Peyer's patch (tissue), 4 donors: Measurements from ENCODE around the gene DOCK4. TPM values are rescaled to one million over a fixed set of nuclear protein-coding genes. Genes with fewer than 3 reads are reported as not detected.

Experiments
- DNase-seq, 3 donors: peaks; one replicate each; pipeline ENCODE4 v3.0.0-alpha.2; 2017 to 2019
- H3K27ac ChIP-seq, 4 donors: fragments of 200-600 bp; sonication (generic); one replicate each; pipeline ENCODE4 v1.5.1; 2016 to 2019
- H3K27me3 ChIP-seq, 2 donors: fragments of 200-600 bp; sonication (generic); one replicate each; pipeline ENCODE4 v1.5.1; 2019
- H3K36me3 ChIP-seq, 3 donors: fragments of 200-600 bp; sonication (generic); one replicate each; pipeline ENCODE4 v1.5.1; 2016 to 2019
- H3K4me1 ChIP-seq, 4 donors: fragments of 200-600 bp; sonication (generic); one replicate each; pipeline ENCODE4 v1.5.1; 2016 to 2019
- H3K4me3 ChIP-seq, 4 donors: fragments of 200-600 bp; sonication (generic); 1 replicate in 3 of 4; 2 replicates in 1 of 4; pipeline ENCODE4 v1.5.1; 2016 to 2019; ENCODE audit warnings: mild to moderate bottlenecking in 1 of 4
- H3K9me3 ChIP-seq, 4 donors: fragments of 200-600 bp; sonication (generic); one replicate each; pipeline ENCODE4 v1.5.1; 2016 to 2019; ENCODE audit warnings: mild to moderate bottlenecking in 1 of 4
- POLR2A ChIP-seq, 2 donors: fragments of 450-650 bp; IDR thresholded peaks; one replicate each; pipeline ENCODE4 v1.5.1; 2017; ENCODE audit warnings: antibody characterized with exemption in 2 of 2, mild to moderate bottlenecking in 2 of 2, moderate library complexity in 2 of 2
- total RNA-seq, 4 donors: library from RNA; depleted of rRNA; stranded (reverse); fragments of >200 nt; gene quantifications; one replicate each; pipeline ENCODE4 v1.1.0, GENCODE V29; 2016
- TF ChIP-seq, protein P1 (sequence below), 6 experiments: fragments of 450-650 bp in 4 of 6; fragments of 200-600 bp in 2 of 6; sonication (generic) in 1 of 6; IDR thresholded peaks; one replicate each; pipeline ENCODE4 v1.5.1; 2017 to 2019; ENCODE audit warnings: antibody characterized with exemption in 6 of 6, mild to moderate bottlenecking in 3 of 6, moderate library complexity in 1 of 6

DOCK4 gene
- total RNA-seq, 4 donors from 2014 or later, result 5.1 to 52.8 (median 15.5) TPM

DNA sequence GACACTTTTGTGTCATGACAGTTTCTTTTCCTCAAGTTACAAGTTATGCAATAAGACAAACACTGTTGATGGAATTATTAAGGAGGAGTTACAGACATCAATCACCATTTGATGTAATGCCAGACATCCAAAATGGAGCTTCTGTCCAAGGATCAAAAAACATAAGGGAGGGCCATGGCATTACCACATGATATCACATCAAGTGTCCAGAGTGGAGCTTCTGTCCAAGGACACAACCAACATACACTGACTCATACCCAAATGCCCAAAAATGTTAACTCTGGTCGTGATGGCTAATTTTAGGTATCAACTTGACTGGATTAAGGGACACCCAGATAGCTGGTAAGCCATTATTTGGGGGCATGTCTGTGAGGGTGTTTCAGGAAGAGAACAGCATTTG is 140.4 kb downstream of the DOCK4 start:
- no peaks in the 10 kb centered on the region for H3K4me1 ChIP-seq
- no peak for DNase-seq
- TF ChIP-seq, protein P1, sequence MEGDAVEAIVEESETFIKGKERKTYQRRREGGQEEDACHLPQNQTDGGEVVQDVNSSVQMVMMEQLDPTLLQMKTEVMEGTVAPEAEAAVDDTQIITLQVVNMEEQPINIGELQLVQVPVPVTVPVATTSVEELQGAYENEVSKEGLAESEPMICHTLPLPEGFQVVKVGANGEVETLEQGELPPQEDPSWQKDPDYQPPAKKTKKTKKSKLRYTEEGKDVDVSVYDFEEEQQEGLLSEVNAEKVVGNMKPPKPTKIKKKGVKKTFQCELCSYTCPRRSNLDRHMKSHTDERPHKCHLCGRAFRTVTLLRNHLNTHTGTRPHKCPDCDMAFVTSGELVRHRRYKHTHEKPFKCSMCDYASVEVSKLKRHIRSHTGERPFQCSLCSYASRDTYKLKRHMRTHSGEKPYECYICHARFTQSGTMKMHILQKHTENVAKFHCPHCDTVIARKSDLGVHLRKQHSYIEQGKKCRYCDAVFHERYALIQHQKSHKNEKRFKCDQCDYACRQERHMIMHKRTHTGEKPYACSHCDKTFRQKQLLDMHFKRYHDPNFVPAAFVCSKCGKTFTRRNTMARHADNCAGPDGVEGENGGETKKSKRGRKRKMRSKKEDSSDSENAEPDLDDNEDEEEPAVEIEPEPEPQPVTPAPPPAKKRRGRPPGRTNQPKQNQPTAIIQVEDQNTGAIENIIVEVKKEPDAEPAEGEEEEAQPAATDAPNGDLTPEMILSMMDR (IDR thresholded peaks at IDR 0.05), result no peak
- TF ChIP-seq POLR2A (IDR thresholded peaks at IDR 0.05), result no peak
- no peak overlapping the region for H3K27ac ChIP-seq
- no peaks in the 10 kb centered on the region for H3K27me3 ChIP-seq
- H3K36me3 ChIP-seq, result no peaks in the 10 kb centered on the region
- no peak overlapping the region for H3K4me3 ChIP-seq
- H3K9me3 ChIP-seq, result no peaks in the 10 kb centered on the region

GRCh38 chr7:112064627-112065385 is 141.4 kb downstream of the DOCK4 start:
- H3K4me3 ChIP-seq, result no peak overlapping the region
- no peaks in the 10 kb centered on the region for H3K36me3 ChIP-seq
- no peak overlapping the region for H3K27ac ChIP-seq
- H3K4me1 ChIP-seq, result no peaks in the 10 kb centered on the region
- TF ChIP-seq, protein P1 (IDR thresholded peaks at IDR 0.05), result no peak
- TF ChIP-seq POLR2A (IDR thresholded peaks at IDR 0.05), result no peak
- no peaks in the 10 kb centered on the region for H3K9me3 ChIP-seq
- no peaks in the 10 kb centered on the region for H3K27me3 ChIP-seq
- DNase-seq, result no peak

- DNase-seq, result no peak
- H3K27me3 ChIP-seq, result no peaks in the 10 kb centered on the region
- TF ChIP-seq, protein P1 (IDR thresholded peaks at IDR 0.05), result no peak
- TF ChIP-seq POLR2A (IDR thresholded peaks at IDR 0.05), result no peak
- no peaks in the 10 kb centered on the region for H3K9me3 ChIP-seq
- no peak overlapping the region for H3K27ac ChIP-seq
- H3K4me1 ChIP-seq, result no peaks in the 10 kb centered on the region
- no peaks in the 10 kb centered on the region for H3K36me3 ChIP-seq
- H3K4me3 ChIP-seq, result no peak overlapping the region
Measured at GRCh38 chr7:112063974-112064373, 142.2 kb downstream of the DOCK4 start.

GRCh38 chr7:112061051-112061450 is 145.1 kb downstream of the DOCK4 start:
- no peaks in the 10 kb centered on the region for H3K36me3 ChIP-seq
- H3K27ac ChIP-seq, result no peak overlapping the region
- H3K4me1 ChIP-seq, result no peaks in the 10 kb centered on the region
- H3K4me3 ChIP-seq, result no peak overlapping the region
- no peaks in the 10 kb centered on the region for H3K9me3 ChIP-seq
- no peaks in the 10 kb centered on the region for H3K27me3 ChIP-seq
- TF ChIP-seq POLR2A (IDR thresholded peaks at IDR 0.05), result no peak
- DNase-seq, result no peak

GRCh38 chr7:112060625-112061024 is 145.6 kb downstream of the DOCK4 start:
- DNase-seq, result no peak
- TF ChIP-seq POLR2A (IDR thresholded peaks at IDR 0.05), result no peak
- TF ChIP-seq, protein P1 (IDR thresholded peaks at IDR 0.05), result no peak
- H3K27ac ChIP-seq, result no peak overlapping the region
- H3K36me3 ChIP-seq, result no peaks in the 10 kb centered on the region
- no peaks in the 10 kb centered on the region for H3K9me3 ChIP-seq
- no peaks in the 10 kb centered on the region for H3K4me1 ChIP-seq
- no peaks in the 10 kb centered on the region for H3K27me3 ChIP-seq
- H3K4me3 ChIP-seq, result no peak overlapping the region

- Histone ChIP-seq H3K4me3 (no peak overlapping the region), H3K9me3 (no peaks in the 10 kb centered on the region), H3K27ac (no peak overlapping the region), H3K27me3 (no peaks in the 10 kb centered on the region), H3K36me3 (no peaks in the 10 kb centered on the region), H3K4me1 (no peaks in the 10 kb centered on the region)
- no peak for DNase-seq
- no peak for TF ChIP-seq POLR2A (IDR thresholded peaks at IDR 0.05)
- TF ChIP-seq, protein P1 (IDR thresholded peaks at IDR 0.05), result no peak
Measured at GRCh38 chr7:112059675-112060074, 146.5 kb downstream of the DOCK4 start.
